ENCODE results near the gene DIAPH3. TPM values are rescaled to one million over a fixed set of nuclear protein-coding genes. Genes with fewer than 3 reads are reported as not detected.

The DIAPH3 gene
- total and polyA plus RNA-seq, 9 donors: 4.3 to 12.4 (median 7.9) TPM

DNA sequence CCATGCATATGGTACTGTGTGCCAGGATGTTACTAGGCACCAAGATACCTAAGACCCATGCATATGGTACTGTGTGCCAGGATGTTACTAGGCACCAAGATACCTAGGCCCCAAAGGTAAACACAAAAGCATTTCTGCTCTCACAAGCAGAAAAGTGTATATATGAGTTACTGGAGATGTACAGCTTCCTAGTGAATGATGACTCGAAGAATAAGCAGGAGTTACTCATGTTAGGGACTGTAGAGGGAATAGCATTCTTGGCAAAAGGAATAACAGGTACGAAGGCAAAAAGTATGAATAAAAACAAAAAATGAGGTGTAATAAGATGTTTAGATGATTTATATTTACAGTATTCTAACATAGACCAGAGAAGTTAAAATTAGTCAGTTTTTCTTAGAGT lies 383.7 kb downstream of the DIAPH3 start:
- no peaks in the 10 kb centered on the region for H3K27me3 ChIP-seq (ENCODE audit: control insufficient read depth, insufficient read depth, low read length)
- WGBS (ENCODE audit: insufficient coverage): 100% methylated on average over 1 of the region's 2 CpGs
- no peaks in the 10 kb centered on the region for H3K36me3 ChIP-seq (ENCODE audit: control insufficient read depth, insufficient read depth, low read length)
- no peaks in the 10 kb centered on the region for H3K9me3 ChIP-seq (replicated peaks; ENCODE audit: control insufficient read depth, low read depth, low read length)
- no peaks in the 10 kb centered on the region for H3K4me1 ChIP-seq (ENCODE audit: control insufficient read depth, insufficient read depth, low read length)
- no peak overlapping the region for H3K4me3 ChIP-seq (ENCODE audit: low read length)
- no peak for DNase-seq
- H3K27ac ChIP-seq (ENCODE audit: low read length): no peak overlapping the region

- H3K27ac ChIP-seq (ENCODE audit: low read length): no peak overlapping the region
- no CpG with 5 or more reads among the region's 5 CpGs for WGBS (ENCODE audit: insufficient coverage)
- peaks cover 4% of the 10 kb centered on the region for H3K4me1 ChIP-seq (ENCODE audit: control insufficient read depth, insufficient read depth, low read length)
- H3K27me3 ChIP-seq (ENCODE audit: control insufficient read depth, insufficient read depth, low read length): no peaks in the 10 kb centered on the region
- no peaks in the 10 kb centered on the region for H3K9me3 ChIP-seq (replicated peaks; ENCODE audit: control insufficient read depth, low read depth, low read length)
- no peak overlapping the region for H3K4me3 ChIP-seq (ENCODE audit: low read length)
- peak; percentile 33 for DNase-seq
- H3K36me3 ChIP-seq (ENCODE audit: control insufficient read depth, insufficient read depth, low read length): no peaks in the 10 kb centered on the region
These were observed 386.6 kb downstream of the DIAPH3 start for GRCh38 chr13:59776924-59777690.

DNA sequence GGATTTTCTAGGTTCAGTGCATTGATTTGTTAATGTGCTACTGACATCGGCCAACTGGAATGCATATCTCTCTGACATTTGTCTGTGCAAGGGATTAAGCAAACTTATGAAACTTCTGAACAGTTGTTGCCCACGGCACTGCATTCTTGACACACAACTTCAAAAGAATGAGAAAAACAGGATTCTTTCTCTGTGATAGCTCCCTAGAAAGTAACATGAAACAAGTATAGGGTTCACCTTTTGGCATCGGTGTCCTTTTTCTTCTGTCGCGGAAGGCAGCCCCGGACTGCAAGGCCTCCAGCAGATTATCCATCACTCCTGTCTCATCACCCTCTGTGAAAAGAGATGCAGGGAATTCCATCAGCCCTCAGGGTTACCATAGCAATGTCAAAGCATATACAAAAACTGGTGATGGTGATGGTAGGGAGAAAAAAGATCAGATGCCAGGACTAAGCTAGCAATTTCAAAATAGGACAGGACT lies 389.2 kb downstream of the DIAPH3 start:
- Histone ChIP-seq H3K4me1 (ENCODE audit: control insufficient read depth, insufficient read depth, low read length) (peaks cover 4% of the 10 kb centered on the region), H3K4me3 (ENCODE audit: low read length) (no peak overlapping the region), H3K27me3 (ENCODE audit: control insufficient read depth, insufficient read depth, low read length) (no peaks in the 10 kb centered on the region), H3K9me3 (replicated peaks; ENCODE audit: control insufficient read depth, low read depth, low read length) (no peaks in the 10 kb centered on the region), H3K36me3 (ENCODE audit: control insufficient read depth, insufficient read depth, low read length) (no peaks in the 10 kb centered on the region), H3K27ac (ENCODE audit: low read length) (peak overlapping the region; percentile 62)
- peak; percentile 82 for DNase-seq
- 10% methylated on average over 2 of the region's 6 CpGs for WGBS (ENCODE audit: insufficient coverage)

- H3K27me3 ChIP-seq (ENCODE audit: control insufficient read depth, insufficient read depth, low read length): no peaks in the 10 kb centered on the region
- H3K27ac ChIP-seq (ENCODE audit: low read length): no peak overlapping the region
- H3K4me1 ChIP-seq (ENCODE audit: control insufficient read depth, insufficient read depth, low read length): peaks cover 4% of the 10 kb centered on the region
- peak; percentile 47 for DNase-seq
- no peaks in the 10 kb centered on the region for H3K36me3 ChIP-seq (ENCODE audit: control insufficient read depth, insufficient read depth, low read length)
- no peak overlapping the region for H3K4me3 ChIP-seq (ENCODE audit: low read length)
- no peaks in the 10 kb centered on the region for H3K9me3 ChIP-seq (replicated peaks; ENCODE audit: control insufficient read depth, low read depth, low read length)
These were observed 392.5 kb downstream of the DIAPH3 start for GRCh38 chr13:59771272-59771671.

DNA sequence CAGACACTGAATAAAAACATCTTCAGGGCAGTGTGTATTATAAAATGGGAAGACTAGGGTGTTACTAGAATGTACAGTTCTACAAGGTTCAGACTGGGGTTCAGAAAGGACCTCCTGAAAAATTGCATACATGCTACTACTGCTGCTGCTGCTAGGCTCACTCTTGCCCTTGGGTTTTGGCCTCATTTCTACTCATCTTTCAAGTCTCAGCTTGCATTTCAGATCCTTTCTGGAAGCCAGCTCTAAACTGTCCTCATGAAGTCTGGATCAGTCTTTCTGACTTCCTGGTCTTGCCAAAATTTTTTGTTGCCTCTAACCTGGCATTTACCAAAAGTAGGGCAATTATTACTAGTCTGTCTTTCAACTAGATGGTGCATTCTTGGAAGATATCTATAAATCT lies 393.3 kb downstream of the DIAPH3 start:
- Histone ChIP-seq H3K36me3 (ENCODE audit: control insufficient read depth, insufficient read depth, low read length) (no peaks in the 10 kb centered on the region), H3K4me1 (ENCODE audit: control insufficient read depth, insufficient read depth, low read length) (peaks cover 4% of the 10 kb centered on the region), H3K9me3 (replicated peaks; ENCODE audit: control insufficient read depth, low read depth, low read length) (no peaks in the 10 kb centered on the region), H3K27ac (ENCODE audit: low read length) (no peak overlapping the region), H3K27me3 (ENCODE audit: control insufficient read depth, insufficient read depth, low read length) (no peaks in the 10 kb centered on the region), H3K4me3 (ENCODE audit: low read length) (no peak overlapping the region)
- peak; percentile 11 for DNase-seq

- Histone ChIP-seq H3K4me3 (ENCODE audit: low read length) (no peak overlapping the region), H3K36me3 (ENCODE audit: control insufficient read depth, insufficient read depth, low read length) (no peaks in the 10 kb centered on the region), H3K27me3 (ENCODE audit: control insufficient read depth, insufficient read depth, low read length) (no peaks in the 10 kb centered on the region), H3K9me3 (replicated peaks; ENCODE audit: control insufficient read depth, low read depth, low read length) (no peaks in the 10 kb centered on the region), H3K4me1 (ENCODE audit: control insufficient read depth, insufficient read depth, low read length) (no peaks in the 10 kb centered on the region), H3K27ac (ENCODE audit: low read length) (no peak overlapping the region)
- WGBS (ENCODE audit: insufficient coverage): 89% methylated on average over 1 of the region's 1 CpG
- no peak for DNase-seq
These were observed 397.5 kb downstream of the DIAPH3 start for GRCh38 chr13:59766236-59766635.

GRCh38 chr13:59755632-59756290 lies 408.0 kb downstream of the DIAPH3 start:
- H3K4me3 ChIP-seq (ENCODE audit: low read length): no peak overlapping the region
- DNase-seq: no peak
- H3K27ac ChIP-seq (ENCODE audit: low read length): no peak overlapping the region
- no peaks in the 10 kb centered on the region for H3K27me3 ChIP-seq (ENCODE audit: control insufficient read depth, insufficient read depth, low read length)
- peaks cover 3% of the 10 kb centered on the region for H3K4me1 ChIP-seq (ENCODE audit: control insufficient read depth, insufficient read depth, low read length)
- H3K36me3 ChIP-seq (ENCODE audit: control insufficient read depth, insufficient read depth, low read length): no peaks in the 10 kb centered on the region
- no peaks in the 10 kb centered on the region for H3K9me3 ChIP-seq (replicated peaks; ENCODE audit: control insufficient read depth, low read depth, low read length)

GRCh38 chr13:59754411-59754810 lies 409.3 kb downstream of the DIAPH3 start:
- Histone ChIP-seq H3K36me3 (ENCODE audit: control insufficient read depth, insufficient read depth, low read length) (no peaks in the 10 kb centered on the region), H3K4me3 (ENCODE audit: low read length) (no peak overlapping the region), H3K27ac (ENCODE audit: low read length) (no peak overlapping the region), H3K27me3 (ENCODE audit: control insufficient read depth, insufficient read depth, low read length) (no peaks in the 10 kb centered on the region), H3K4me1 (ENCODE audit: control insufficient read depth, insufficient read depth, low read length) (peaks cover 4% of the 10 kb centered on the region), H3K9me3 (replicated peaks; ENCODE audit: control insufficient read depth, low read depth, low read length) (no peaks in the 10 kb centered on the region)
- WGBS (ENCODE audit: insufficient coverage): no CpG with 5 or more reads among the region's 2 CpGs
- no peak for DNase-seq

DNA sequence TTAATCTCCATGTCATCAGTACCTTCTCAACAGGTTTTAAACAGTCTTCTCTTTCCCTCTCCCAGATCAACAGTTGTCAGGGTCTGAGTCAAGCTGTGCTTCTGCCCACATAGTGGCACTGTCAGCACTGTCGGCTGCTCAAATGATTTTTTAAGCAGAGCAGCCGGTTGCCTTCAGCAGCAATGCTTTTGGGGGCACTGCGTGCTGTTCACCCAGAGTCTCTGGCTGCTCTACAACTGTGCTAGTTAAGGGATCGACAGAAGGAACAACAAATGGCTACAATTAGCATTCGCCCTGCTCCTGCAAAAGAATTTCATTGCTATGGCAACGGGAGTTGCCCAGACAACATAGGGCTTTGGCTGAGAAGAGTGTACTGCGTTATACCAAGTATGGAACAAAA lies 412.9 kb downstream of the DIAPH3 start:
- Histone ChIP-seq H3K4me3 (ENCODE audit: low read length) (peak overlapping the region; percentile 12), H3K4me1 (ENCODE audit: control insufficient read depth, insufficient read depth, low read length) (peaks cover 4% of the 10 kb centered on the region), H3K36me3 (ENCODE audit: control insufficient read depth, insufficient read depth, low read length) (no peaks in the 10 kb centered on the region), H3K27me3 (ENCODE audit: control insufficient read depth, insufficient read depth, low read length) (no peaks in the 10 kb centered on the region), H3K9me3 (replicated peaks; ENCODE audit: control insufficient read depth, low read depth, low read length) (no peaks in the 10 kb centered on the region), H3K27ac (ENCODE audit: low read length) (peak overlapping the region; percentile 49)
- peak; percentile 77 for DNase-seq
- 35% methylated on average over 5 of the region's 7 CpGs for WGBS (ENCODE audit: insufficient coverage)

DNA sequence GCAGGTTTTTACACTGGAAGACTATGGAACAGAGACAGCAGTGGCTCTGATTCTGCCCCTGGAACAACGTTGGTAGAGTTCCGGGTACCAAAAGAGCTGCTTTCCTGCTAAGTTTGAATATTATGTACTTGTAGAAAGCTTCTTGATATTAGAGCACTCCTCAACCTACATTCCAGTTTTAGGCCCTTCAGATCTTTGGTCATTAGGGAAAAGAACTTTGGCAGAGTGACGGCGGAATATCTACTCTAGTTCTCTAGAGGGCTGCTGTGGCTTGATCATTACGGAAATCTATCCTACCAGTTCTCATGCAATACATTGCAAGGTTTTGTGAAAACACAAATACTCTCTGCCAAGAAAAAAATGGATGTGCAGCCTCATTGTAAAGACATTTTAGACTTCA lies 415.7 kb downstream of the DIAPH3 start:
- Histone ChIP-seq H3K27me3 (ENCODE audit: control insufficient read depth, insufficient read depth, low read length) (no peaks in the 10 kb centered on the region), H3K27ac (ENCODE audit: low read length) (no peak overlapping the region), H3K4me3 (ENCODE audit: low read length) (no peak overlapping the region), H3K9me3 (replicated peaks; ENCODE audit: control insufficient read depth, low read depth, low read length) (no peaks in the 10 kb centered on the region), H3K36me3 (ENCODE audit: control insufficient read depth, insufficient read depth, low read length) (no peaks in the 10 kb centered on the region), H3K4me1 (ENCODE audit: control insufficient read depth, insufficient read depth, low read length) (peaks cover 4% of the 10 kb centered on the region)
- WGBS (ENCODE audit: insufficient coverage): no CpG with 5 or more reads among the region's 5 CpGs
- DNase-seq: peak; percentile 10
